GM23248 (cell line): ENCODE results near the gene TRDN.

Experiments used
- EZH2 ChIP-seq: fragments of 200-600 bp; sonication (generic); IDR thresholded peaks from 2 replicates; pipeline ENCODE4 v1.6.1; 2018; ENCODE audit warnings: antibody characterized with exemption, mild to moderate bottlenecking; ENCODE audit not compliant: insufficient read depth, poor library complexity, severe bottlenecking
- EZH2phosphoT487 ChIP-seq: fragments of 200-600 bp; sonication (generic); IDR thresholded peaks from 2 replicates; pipeline ENCODE4 v1.6.1; 2018; ENCODE audit warnings: antibody characterized with exemption, moderate library complexity, mild to moderate bottlenecking, low read depth; ENCODE audit not compliant: insufficient read depth

- TF ChIP-seq EZH2: no peak
- no peak for TF ChIP-seq EZH2phosphoT487
These were observed 32.3 kb upstream of the TRDN start for GRCh38 chr6:123668965-123669591.
